Stimulated activated CD8-positive, alpha-beta memory T cell treated with anti-CD3 and anti-CD28 coated beads, Interleukin-12 subunit alpha, Interleukin-12 subunit beta, amount 100 ng/mL, for 4 hours (primary cell): Measurements from ENCODE around the gene ERICH4.
"Not testable (repeated sequence)": the region's sequence is repeated elsewhere in the genome, so short reads cannot be mapped to it uniquely, and the experiment has no call there.

ENCODE experiments used
- DNase-seq: peaks from one replicate; pipeline ENCODE4 v3.0.0-alpha.2; 2020; ENCODE audit warnings: low read depth

ERICH4 gene

DNA sequence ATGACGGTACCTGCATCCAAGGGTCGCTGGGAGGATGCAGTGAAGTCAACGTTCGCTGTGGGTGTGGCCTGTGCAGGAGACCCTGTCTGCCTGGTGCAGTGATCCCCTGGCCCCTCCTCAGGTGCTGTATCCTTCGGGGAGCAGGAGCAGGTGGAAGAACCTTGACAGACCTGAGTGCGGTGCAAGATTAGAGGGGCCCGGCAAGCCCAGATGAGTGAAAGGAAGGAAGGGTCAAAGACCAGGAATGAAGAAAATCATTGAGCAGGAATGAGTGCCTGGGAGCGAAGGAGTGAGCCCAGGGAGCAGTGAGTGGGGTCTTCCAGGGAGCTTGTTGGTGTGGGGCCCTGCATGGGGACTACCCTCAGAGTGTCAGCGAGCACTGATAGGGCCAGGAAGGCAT lies 28.5 kb upstream of the ERICH4 start:
- DNase-seq, result no peak

DNA sequence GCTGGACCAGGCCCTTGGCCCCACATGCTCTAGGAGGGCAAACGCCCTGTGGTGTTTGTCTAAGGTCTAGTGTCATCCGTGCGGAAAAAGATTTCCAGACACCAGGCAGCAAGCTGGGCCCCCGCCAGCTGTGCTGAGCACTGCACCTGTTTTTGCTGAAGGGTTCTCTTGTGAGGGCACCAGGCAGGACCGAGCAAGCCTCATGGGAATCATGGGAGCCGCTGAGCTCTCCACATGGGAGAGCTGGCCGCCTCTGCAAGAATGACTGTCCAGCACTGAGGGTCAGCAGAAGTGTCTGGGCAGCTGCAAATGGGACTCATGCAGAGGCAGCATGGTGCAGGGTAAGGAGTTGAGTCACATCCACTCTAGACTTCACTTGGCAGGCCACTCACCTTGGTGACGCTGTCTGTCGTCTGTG lies 27.8 kb upstream of the ERICH4 start:
- no peak for DNase-seq

DNA sequence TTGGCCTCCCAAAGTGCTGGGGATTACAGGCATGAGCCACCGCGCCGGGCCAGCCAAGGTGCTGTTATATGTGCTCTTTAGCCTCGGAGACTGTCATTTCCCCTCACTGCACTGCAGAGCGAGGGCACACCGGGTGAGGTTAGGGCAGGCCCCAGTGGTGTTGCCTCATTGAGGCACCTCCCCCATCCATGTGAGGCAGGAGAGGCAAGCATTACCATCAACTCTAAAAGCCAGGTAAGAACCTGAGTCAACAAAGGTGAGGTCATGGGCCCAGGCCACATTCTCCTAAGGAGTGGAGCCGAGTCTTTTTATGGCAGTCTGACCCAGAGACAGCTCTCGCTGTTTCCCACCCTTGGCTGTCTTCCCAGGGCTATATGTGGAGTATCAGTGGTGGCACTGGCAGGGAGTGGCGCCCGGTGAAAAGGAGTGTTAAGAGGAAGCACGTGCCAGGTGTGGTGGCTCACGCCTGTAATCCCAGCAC lies 26.7 kb upstream of the ERICH4 start:
- no peak for DNase-seq

GRCh38 chr19:41420101-41420880 lies 22.7 kb upstream of the ERICH4 start:
- DNase-seq, result no peak

DNA sequence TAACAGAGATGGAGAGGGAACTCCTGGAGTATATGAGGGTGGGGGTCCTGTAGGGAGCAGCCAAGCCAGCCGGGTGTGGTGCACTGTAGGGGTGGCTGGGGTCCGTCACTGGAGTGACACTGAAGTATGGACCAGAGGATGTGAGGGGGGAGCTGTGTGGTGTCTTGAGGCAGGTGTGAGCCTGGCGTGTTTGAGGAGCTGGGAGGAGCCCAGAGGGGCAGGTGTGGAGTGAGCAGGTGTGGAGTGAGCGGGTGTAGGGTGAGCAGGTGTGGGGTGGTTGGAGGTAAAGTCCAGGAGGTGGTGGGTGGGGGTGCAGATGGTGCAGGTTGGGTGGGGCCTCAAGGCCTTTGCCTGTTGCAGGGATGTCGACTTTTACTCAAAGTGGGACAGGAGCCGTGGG lies 21.6 kb upstream of the ERICH4 start:
- no peak for DNase-seq

DNA sequence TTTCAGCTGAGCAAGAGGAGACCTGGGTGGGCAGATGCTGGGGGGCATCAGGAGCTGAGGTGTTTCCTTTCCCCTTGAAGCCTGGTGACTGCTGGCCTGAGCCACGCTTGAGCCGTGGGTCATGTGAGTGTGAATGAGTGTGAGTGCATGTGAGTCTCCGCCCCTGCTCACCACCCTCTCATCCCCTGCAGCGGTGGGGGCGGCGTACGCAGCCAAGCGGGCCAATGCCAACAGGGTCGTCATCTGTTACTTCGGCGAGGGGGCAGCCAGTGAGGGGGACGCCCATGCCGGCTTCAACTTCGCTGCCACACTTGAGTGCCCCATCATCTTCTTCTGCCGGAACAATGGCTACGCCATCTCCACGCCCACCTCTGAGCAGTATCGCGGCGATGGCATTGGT lies 21.0 kb upstream of the ERICH4 start:
- DNase-seq, result no peak

GRCh38 chr19:41422456-41422855 lies 20.5 kb upstream of the ERICH4 start:
- no peak for DNase-seq

DNA sequence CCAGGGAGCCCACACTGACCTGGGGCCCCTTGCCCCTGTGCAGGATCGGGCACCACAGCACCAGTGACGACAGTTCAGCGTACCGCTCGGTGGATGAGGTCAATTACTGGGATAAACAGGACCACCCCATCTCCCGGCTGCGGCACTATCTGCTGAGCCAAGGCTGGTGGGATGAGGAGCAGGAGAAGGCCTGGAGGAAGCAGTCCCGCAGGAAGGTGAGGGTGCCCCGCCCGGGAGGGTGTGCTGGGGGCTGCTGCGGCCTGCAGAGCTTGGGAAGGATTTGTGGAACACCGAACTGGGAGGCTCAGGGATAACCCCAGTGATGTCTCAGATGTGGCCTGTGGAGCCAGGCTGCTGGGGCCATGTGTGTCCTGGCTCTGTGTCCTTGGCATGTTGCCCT lies 20.0 kb upstream of the ERICH4 start:
- DNase-seq, result no peak

GRCh38 chr19:41424335-41425173 lies 18.4 kb upstream of the ERICH4 start:
- DNase-seq, result no peak

DNA sequence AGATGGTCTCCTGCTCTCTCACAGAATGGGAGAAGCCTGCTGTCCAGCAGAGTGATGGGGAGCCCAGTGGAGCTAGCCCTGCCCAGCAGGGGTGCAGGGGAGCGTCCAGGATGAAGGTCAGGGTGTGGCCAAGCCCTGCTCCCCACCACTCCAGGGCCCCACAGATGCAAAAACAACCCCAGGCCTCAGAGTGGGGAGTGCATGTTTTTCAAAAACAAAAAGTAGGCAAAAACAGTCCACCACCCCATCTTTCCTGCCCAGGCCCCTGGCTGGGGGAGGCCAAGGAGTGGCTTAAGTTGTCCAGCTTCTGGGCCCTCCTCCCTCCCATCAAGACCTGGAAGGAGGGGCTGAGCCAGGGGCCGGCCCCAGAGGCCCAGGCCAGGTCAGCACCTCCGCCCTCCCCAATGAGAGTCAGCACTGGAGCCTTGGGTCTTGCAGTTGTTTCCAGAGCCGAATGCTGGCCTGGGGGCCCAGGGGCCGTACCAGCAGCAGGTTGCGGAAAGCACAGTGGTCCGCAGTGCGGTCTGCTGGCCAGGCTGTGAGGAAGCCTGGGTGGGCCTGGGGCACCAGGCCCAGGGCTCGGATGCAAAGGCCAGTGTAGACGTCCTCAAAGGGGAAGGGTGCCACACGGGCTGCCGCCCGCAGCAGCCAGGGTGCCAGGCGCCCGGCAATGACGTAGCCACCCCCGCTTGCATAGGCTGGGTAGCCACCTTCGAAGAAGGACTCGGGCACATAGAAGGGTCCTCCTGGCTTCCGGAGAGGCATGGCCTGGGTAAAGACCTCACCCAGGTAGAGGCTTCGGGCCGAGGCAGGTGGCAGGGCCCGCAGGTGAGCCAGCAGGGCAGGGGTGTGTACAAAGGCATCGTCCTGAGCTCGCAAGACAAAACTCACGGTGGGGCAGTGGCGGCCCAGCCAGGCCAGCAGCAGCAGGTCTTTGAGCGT lies 17.5 kb upstream of the ERICH4 start:
- DNase-seq, result no peak

GRCh38 chr19:41426116-41426841 lies 16.7 kb upstream of the ERICH4 start:
- no peak for DNase-seq

- peak; percentile 17 for DNase-seq
Observed at GRCh38 chr19:41426952-41427646, 15.9 kb upstream of the ERICH4 start, which contains the start of gene B3GNT8. Gene B3GNT8, minus strand, starts transcription at chr19:41427374. Its CDS starts 596 bp downstream, at chr19:41426778.

DNA sequence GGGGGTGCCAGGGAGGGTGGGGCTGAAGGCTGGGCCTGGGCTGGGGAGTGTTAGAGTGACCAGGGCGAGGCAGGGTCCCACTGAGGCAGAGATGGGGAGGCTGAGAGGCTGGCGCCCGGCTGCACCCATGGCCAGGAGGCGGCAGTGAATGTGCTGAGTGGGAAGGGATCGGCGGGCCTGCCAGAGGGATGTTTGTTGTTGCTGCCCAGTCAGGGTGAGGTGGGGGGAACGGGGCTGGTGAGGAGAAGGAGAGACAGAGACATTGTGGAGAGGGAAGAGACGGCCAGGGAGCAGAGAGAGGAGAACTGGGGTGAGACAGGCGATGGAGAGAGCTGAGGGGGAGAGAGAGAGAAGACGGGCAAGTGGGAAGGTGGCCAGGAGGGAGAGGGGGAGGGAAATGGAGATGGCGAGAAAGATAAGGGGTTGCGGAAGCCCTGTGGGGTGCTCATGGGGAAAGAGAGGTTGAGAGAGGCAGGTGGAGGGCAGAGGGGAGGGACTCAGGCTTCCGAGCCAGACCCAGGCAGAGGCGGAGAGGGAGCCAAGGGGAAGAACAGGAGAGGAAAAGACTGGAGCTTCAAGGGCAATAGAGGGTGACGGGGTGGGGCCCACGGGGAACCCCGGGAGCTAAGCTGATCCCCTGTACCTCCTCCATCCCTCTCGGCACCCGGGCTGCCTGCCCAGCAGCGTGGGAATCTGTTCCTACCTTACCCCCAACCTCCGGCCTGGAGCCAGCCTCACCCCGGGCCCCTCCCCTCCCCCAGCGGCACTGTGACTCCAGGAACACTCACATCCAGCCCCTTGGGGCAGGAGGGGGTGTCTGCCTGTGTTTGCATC lies 15.1 kb upstream of the ERICH4 start:
- peak; percentile 14 for DNase-seq

DNA sequence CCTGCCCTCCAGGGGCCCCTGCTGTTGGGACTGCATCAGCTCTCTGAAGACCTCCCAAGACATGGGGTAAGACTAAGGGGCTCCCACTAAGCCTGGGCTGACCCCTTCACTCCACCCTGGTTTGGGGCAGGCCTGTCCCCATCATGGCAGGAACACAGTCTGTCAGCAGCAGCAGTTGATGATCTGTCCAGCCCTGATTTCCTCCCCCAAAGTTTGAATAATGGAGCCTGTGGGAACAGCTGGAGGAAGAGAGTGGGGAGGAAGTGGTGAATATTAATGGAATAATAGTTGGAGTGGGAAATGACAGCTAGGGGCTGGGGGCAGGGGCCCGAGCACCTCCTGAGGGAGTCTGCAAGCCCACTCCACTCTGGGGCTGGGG lies 14.5 kb upstream of the ERICH4 start:
- no peak for DNase-seq

GRCh38 chr19:41430922-41431321 lies 12.0 kb upstream of the ERICH4 start:
- DNase-seq, result no peak

GRCh38 chr19:41431426-41432386 lies 11.2 kb upstream of the ERICH4 start:
- DNase-seq, result no peak

DNA sequence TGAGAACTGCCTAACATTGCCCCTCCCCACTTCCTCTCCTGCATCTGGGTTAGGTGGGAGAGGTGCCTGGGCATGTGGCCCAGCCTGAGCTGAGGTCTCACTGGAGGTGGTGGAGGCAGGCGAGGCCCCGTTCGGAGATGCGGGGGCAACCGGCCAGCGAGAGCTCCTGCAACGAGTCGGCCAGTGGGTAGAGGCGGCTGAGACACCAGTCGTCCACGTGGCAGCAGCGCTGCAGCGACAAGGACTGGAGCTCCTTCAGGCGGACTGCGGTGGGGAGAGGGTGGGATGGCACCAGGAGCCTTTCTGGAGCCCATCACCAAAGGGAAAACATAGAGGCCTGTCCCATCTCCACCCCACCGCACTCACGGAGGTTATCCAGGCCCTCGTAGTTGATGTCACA lies 9.8 kb upstream of the ERICH4 start:
- DNase-seq, result no peak

GRCh38 chr19:41434450-41434849 lies 8.5 kb upstream of the ERICH4 start:
- DNase-seq, result no peak

DNA sequence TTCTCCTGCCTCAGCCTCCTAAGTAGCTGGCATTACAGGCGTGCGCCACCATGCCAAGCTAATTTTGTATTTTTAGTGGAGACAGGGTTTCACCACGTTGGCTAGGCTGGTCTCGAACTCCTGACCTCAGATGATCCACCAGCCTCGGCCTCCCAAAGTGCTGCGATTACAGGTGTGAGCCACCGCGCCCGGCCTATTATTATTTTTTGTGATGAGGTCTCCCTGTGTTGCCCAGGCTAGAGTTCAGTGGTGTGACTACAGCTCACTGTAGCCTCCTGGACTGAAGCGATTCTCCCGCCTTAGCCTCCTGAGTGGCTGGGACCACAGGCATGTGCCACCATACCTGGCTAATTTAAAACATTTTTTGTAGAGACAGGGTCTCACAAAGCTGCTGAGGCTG lies 7.6 kb upstream of the ERICH4 start:
- not testable (repeated sequence) for DNase-seq
